GM10266 (cell line): ENCODE measurements around the gene ALAS2.
"Not testable (repeated sequence)": the region's sequence is repeated elsewhere in the genome, so short reads cannot be mapped to it uniquely, and the experiment has no call there.

Experiments used
- DNase-seq: peaks from one replicate; pipeline ENCODE4 v3.0.0; 2012; ENCODE audit errors: extremely low spot score
- CTCF ChIP-seq: IDR thresholded peaks from 2 replicates; pipeline ENCODE4 v1.5.1; 2012; ENCODE audit warnings: mild to moderate bottlenecking, low read depth; ENCODE audit not compliant: control insufficient read depth, insufficient read depth; ENCODE audit errors: missing control alignments

Gene ALAS2

DNA sequence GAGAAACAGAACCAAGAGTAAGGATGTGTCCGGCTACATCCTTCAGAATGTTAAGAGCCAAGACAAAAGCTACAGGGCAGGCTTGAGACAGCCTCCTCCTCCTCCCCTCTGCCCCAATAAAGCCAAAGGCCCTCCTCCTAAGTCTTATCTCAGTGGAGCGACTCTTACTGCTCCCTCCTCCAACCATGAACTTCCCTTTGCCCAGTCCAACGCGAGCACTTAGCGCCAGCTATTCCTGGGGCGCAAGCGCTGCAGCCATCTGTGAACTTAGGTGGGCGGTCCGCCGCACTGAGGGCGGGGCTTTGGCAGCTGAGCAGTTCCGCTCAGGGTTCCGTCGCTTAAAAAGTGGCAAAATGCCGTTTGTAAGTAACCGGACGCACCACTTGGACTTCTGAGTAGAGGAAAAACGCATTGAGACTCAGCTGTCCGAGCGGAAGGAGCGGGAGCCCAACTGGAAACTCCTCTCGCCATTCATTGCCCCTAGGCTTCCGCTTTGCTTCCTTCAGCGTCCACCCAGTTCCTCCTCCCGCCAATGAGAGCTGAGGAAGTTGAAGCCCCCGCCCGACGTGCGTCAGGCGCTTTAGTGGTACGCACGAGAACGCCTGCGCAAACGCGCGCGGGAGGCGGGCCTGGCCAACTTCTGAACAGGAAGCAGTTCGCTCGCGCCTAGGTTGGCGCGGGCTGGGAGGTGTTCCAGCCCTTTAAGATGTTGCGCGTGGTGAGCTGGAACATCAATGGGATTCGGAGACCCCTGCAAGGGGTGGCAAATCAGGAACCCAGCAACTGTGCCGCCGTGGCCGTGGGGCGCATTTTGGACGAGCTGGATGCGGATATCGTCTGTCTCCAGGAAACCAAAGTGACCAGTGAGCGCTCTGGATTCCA is 30.8 kb downstream of the ALAS2 start, which contains the start of gene APEX2:
TSS of gene APEX2 (plus strand) at position 647 of the 882 bp plus-strand sequence. CDS start at position 707, 60 bp downstream.
- TF ChIP-seq CTCF, result no peak

GRCh38 chrX:54995621-54996020 is 35.2 kb downstream of the ALAS2 start:
- TF ChIP-seq CTCF, result no peak
- DNase-seq, result no peak

More for the DNA sequence above, 30.8 kb downstream of the ALAS2 start, which contains the start of gene APEX2:
- DNase-seq, result peak; percentile 65

DNA sequence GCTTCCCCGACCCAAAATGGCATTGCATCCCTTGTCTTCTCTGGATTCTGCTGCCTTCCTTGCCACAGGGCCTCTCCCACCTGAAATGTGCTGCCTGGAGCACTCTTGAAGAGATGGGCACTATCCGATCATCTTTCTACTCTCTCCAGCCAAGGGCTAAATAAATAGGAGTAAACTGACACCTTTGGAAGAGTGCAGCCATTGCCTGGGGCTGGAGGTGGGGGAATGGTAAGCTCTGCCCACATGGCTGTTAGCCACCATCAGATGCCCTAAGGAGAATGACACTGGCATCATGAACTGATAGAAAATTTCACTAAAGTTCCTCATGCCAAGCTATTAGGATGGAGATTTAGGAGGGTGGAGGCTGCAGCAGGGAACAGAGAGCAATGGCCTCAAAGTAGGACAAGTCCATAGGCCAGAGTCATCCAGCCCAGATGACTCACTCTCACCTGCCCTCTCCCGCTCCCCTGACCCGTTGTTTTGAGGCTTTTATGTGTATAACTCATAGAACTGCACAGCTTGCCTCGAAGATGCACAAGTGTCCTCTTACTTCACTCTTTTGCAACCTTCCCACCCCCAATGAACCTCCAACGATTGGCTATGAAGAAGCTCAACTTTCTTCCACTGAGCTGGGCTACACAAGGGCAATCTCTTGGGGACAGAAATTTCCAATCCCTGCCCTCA is 36.0 kb downstream of the ALAS2 start:
- TF ChIP-seq CTCF, result no peak
- no peak for DNase-seq

DNA sequence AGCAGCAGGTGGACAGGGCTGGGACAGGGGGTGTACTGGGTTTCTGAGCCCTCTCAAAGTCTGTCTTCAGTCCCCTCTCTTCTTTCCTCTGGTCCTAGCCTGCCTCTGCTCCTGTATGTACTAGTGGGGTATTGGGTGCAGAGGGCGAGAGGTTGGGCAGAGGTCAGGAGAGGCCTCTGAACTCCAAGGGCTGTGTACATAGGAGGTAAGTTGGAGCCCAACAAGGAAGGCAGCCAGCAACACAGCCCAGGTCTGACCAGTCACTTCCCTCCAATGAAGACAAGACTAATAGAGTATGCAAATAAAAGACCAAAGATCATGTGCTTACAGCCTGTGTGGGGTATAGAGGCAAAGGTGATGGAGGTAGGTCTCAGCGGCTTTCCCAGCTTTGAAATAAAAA is 36.7 kb downstream of the ALAS2 start, which contains the start of gene PFKFB1:
TSS of gene PFKFB1 (minus strand) at position 90 of the 400 bp plus-strand sequence. CDS start 181 bp downstream, outside the sequence.
- no peak for DNase-seq
- TF ChIP-seq CTCF, result no peak

DNA sequence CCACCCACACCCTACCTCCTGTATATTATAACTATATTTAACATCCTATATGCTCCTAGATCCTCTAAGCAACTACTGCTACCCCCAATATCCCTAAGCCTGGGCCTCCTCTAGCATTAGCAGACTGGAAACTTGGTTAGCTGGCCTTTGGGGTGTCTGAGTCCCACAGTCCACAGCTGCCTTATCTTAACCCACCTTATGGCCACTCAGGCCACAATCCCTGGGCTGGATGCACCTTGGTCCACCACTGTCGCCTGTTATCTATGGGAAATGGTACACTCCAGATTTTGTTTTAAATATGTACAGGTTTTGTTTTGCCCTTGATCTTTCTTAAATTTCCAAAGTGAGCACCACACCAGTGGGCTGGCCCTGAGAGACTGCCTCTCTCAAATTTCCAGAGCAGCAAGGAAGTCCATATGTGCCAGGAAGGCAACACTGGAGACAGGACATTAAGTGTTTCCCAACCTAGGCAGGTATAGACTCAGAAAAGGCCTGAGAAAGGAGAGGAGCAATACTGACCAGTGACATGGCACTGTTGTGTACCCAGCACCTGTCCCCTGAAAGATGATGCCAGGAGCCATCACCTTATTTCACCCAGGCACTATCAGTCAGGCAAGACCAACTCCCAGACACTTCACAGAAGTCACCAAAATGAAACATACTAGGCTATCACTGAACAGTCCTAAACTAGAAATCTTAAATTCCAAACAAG is 37.7 kb downstream of the ALAS2 start:
- no peak for DNase-seq
- no peak for TF ChIP-seq CTCF

DNA sequence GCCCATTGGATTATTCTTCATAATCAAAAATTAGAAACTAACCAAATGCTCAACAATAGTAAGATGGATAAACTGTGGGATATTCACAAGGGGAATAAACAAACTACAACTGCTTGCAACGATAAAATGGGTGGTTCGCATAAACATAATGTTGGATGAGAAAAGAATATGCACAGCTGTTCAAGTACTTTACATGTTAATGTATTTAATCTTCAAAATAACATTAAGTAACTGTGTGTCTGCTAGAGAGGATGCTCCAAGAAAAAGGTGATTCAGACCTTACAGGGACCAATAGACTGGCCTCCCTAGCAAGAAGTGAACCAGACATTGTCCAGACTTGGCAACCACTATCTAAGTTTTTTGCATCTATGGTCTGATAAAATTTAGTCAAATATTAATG is 39.1 kb downstream of the ALAS2 start:
- no peak for DNase-seq
- TF ChIP-seq CTCF, result no peak

DNA sequence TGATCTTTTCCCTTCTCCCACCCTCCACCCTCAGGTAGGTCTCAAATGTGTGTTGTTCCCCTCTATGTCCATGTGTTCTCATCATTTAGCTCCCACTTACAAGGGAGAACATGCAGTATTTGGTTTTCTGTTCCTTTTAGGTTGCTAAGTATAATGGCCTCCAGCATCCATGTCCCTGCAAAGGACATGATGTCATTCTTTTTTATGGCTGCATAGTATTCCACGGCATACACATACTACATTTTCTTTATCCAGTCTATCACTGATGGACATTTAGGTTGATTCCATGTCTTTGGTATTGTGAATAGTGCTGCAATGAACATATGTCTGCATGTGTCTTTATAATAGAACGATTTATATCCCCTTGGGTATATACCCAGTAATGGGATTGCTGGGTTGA is 47.5 kb downstream of the ALAS2 start:
- not testable (repeated sequence) for DNase-seq
